NCI-H82 (cell line): ENCODE data around the gene CHCHD1.
A peak's percentile ranks its signal among the peaks of the same experiment; 100 is the strongest.
"Not testable (repeated sequence)": the region's sequence is repeated elsewhere in the genome, so short reads cannot be mapped to it uniquely, and the experiment has no call there.

ENCODE experiments used
- DNase-seq: peaks from one replicate; lab custom pipeline; 2025; lab: John Stamatoyannopoulos, UW

Gene CHCHD1

GRCh38 chr10:73793456-73793855 lies 11.6 kb downstream of the CHCHD1 start:
- DNase-seq, result no peak

- not testable (repeated sequence) for DNase-seq
Observed at GRCh38 chr10:73795491-73795890, 13.6 kb downstream of the CHCHD1 start.

- DNase-seq, result not testable (repeated sequence)
Observed at GRCh38 chr10:73796035-73796434, 14.2 kb downstream of the CHCHD1 start.

GRCh38 chr10:73796766-73797165 lies 14.9 kb downstream of the CHCHD1 start:
- DNase-seq, result no peak

- no peak for DNase-seq
Observed at GRCh38 chr10:73797324-73798025, 15.6 kb downstream of the CHCHD1 start.

GRCh38 chr10:73798087-73798486 lies 16.2 kb downstream of the CHCHD1 start:
- no peak for DNase-seq

GRCh38 chr10:73798927-73799560 lies 17.2 kb downstream of the CHCHD1 start:
- DNase-seq, result no peak

GRCh38 chr10:73799899-73800559 lies 18.2 kb downstream of the CHCHD1 start:
- DNase-seq, result no peak

GRCh38 chr10:73800560-73801252 lies 18.9 kb downstream of the CHCHD1 start:
- DNase-seq, result no peak

- DNase-seq, result no peak
Observed at GRCh38 chr10:73801253-73801590, 19.4 kb downstream of the CHCHD1 start.

- no peak for DNase-seq
Observed at GRCh38 chr10:73802276-73802991, 20.6 kb downstream of the CHCHD1 start.

- no peak for DNase-seq
Observed at GRCh38 chr10:73803680-73804286, 21.9 kb downstream of the CHCHD1 start.

GRCh38 chr10:73806176-73806950 lies 24.5 kb downstream of the CHCHD1 start:
- no peak for DNase-seq

- DNase-seq, result no peak
Observed at GRCh38 chr10:73807471-73807870, 25.6 kb downstream of the CHCHD1 start.

- no peak for DNase-seq
Observed at GRCh38 chr10:73808021-73808815, 26.4 kb downstream of the CHCHD1 start.

- DNase-seq, result peak; percentile 3
Observed at GRCh38 chr10:73809061-73809818, 27.4 kb downstream of the CHCHD1 start.

GRCh38 chr10:73810358-73810734 lies 28.5 kb downstream of the CHCHD1 start:
- no peak for DNase-seq

GRCh38 chr10:73810735-73811465 lies 29.1 kb downstream of the CHCHD1 start:
- DNase-seq, result peak; percentile 30

GRCh38 chr10:73812657-73813056 lies 30.8 kb downstream of the CHCHD1 start:
- peak; percentile 11 for DNase-seq
